Eye (tissue), 1 donor: ENCODE data around the gene SV2B.
"Not testable (repeated sequence)": the region's sequence is repeated elsewhere in the genome, so short reads cannot be mapped to it uniquely, and the experiment has no call there.

Experiments
- DNase-seq: peaks from one replicate; pipeline ENCODE4 v3.0.0-alpha.2; 2015

The SV2B gene, protein sequence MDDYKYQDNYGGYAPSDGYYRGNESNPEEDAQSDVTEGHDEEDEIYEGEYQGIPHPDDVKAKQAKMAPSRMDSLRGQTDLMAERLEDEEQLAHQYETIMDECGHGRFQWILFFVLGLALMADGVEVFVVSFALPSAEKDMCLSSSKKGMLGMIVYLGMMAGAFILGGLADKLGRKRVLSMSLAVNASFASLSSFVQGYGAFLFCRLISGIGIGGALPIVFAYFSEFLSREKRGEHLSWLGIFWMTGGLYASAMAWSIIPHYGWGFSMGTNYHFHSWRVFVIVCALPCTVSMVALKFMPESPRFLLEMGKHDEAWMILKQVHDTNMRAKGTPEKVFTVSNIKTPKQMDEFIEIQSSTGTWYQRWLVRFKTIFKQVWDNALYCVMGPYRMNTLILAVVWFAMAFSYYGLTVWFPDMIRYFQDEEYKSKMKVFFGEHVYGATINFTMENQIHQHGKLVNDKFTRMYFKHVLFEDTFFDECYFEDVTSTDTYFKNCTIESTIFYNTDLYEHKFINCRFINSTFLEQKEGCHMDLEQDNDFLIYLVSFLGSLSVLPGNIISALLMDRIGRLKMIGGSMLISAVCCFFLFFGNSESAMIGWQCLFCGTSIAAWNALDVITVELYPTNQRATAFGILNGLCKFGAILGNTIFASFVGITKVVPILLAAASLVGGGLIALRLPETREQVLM

DNA sequence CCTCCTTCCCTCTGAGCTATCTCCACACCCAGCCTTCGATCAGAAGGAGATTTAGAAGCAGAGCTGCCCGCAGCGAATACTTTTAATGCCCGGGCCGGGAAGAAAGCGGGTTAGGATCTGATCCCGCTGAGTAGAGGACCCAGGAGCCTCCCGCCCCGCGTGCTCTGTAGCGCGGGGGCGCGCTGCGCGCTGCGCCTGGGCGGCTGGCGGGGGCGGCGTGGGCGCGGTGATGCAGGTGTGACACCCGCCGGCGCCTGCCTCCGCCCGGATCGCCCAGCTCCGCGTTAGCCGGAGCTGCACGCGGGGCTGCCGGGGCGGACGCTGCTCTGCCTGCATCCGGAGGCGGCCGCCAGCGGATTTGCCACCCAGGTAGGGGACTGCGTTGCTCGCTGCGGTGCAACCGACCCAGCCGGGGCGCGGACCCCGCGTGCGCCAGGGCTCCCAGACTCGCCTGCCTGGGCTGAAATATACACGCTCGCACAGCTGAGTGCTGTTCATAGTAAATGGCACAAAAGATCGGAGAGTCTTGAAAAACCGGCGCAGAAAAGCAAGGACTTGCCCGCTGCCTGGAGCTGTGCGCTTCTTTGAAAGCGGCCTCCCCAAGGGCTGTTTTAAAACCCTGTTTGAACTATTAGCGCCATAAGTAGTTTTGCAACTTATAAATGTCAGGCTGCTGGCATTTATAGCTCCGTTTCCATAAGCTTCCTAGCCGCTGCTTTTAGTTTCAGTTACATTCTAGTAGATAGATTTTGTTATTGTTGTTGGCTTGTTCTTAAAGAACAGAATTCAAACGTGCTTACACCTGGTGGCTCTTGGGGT, at the start of gene SV2B:
Gene SV2B (plus strand): TSS at position 263 of the 819 bp plus-strand sequence. CDS start 126,007 bp downstream, outside the sequence.
- DNase-seq, result peak; percentile 77

DNA sequence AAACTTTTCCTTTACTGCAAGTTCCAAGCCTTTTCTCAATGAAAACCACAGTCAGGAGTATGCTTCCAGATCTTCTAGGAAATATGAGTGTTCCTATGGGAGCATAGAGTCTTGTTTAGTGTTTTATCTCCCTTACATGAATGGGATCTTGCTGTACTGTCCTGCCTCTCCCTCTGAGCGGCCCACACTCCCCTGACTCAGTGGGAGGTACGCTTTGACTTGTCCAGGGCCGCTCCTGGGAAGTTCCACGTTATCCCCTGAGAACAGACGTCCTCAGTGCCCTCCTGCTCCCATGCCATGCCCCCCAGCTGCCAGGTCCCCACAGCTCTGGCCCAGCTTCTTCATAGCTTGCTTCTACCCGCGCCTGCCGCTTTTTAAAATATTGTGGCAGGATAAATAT, 48.8 kb upstream of the SV2B start:
- DNase-seq, result no peak

DNA sequence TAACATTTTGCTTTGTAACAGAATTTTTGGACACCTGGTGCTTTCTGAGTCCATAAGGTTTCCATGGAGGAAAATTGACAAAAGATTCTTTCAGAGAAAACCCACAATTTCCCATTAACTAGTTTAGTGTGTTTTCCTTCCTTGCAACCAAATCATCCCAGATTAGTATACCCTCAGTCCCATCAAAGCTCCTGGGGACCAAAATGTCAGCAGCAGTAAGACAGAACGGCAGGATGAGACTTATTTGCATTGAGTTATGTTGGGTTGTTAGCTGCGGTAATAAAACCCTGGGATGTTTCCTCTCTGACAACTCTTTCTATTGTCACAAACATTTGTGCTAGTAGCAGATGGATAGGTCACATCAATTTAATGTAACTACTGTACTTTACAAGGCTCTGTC, 45.2 kb upstream of the SV2B start:
- DNase-seq, result no peak

DNA sequence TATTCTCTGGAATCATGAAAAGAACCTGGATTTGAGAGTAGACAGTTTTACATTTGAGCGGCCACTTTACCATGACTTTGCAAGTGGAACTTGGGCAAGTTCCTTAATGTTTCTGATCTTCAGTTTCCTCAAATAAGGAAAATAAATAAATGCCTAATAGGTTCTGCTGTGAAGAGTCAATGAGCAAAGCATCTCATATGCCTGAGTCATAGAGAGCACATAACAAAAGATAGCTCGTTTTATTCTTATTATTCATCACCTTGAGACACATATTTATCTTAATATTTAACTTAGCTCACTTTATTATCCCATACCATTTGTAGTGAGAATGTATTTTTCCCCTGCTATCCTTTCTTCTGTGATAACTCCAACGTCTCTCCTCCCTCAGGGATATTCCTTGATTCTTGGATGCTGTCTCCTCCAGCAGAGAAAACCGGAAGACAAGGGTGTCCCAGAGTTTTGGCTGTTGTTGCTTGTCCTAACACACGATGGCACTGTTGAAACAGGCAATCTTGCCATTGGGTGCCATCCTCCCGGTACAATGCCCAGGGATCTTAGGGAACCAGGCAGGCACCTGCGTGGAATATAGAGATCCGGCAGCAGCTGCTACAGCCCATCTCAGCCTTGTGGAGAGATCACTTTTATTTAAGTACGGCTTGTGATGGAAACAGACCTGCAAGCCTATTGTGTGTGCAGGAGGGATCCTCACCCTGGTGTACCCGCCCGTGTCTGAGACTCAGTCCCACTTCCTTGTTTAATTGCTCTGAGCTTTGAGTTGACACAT, 44.3 kb upstream of the SV2B start:
- peak; percentile 92 for DNase-seq

DNA sequence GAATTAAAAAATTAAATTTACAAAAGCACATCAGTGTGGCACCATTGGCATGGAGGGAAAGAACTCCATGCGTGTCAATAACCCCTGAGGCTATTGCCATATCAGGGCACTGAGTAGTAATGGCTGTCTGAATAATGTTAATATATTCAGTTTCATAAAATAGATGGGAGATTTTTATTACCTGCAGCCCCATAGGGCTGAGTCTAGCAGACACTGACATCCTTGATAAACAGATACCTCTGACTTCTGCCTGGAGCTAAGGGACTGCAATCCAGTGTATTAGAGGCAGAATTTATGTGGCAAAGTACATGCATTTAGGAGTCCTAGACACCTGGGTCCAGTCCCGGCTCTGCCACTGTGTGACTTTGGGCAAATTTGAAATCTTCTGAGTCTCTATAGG, 38.8 kb upstream of the SV2B start:
- peak; percentile 4 for DNase-seq

DNA sequence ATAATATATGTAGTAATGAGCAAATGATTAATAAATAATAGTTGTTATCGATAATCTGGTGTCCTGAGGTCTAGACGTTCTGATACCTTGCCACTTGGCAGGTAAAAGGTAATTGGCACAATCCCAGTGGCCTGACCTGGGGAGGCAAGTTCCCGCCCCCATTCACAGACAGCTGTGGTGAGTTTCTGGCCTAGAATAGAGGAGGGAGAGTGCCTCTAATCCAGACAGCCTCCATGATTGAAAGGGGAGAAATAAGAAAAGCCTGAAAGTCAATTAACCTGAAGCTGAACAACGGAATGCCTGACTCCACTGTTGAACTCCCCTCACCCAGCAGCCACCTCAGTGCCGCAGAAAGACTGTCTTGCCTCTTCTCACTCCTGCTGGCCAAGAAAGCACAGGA, 38.1 kb upstream of the SV2B start:
- DNase-seq, result no peak

DNA sequence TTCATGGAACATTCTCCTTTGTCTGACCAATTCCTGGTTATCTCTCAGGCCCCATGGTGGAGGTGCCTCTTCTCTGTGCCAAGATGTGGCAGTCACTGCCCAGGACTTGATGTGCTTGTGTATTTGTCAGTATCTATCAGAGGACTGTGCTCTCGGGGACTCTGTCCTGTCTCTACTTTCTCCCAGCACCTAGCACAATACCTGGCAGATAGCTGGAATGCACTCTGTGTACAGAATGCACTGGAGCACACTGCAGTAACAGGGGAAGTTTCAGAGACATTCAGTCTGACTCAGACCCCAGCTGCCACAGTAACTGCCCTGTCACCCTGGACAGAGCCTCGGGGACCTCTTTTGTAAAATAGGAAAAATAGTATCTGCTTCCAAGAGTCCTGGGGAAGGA, 34.6 kb upstream of the SV2B start:
- DNase-seq, result no peak

DNA sequence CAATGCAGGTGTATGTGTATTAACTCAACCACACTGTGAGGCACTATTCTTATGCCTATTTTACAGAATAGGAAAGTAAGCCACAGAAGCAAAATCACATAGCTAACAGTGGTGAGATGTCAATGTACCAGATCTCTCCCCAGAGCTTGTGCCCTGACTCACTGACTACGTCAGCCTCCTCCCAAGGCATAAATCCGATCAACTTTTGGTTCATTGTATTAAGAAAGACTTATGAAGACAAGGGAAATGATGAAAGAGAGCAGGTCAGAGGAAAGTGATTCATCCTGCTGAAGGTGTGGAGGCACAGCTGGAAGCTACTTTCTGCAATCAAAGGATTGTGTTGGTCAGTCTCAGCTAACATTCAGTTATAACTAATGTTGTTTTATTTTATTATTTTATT, 33.0 kb upstream of the SV2B start:
- no peak for DNase-seq

DNA sequence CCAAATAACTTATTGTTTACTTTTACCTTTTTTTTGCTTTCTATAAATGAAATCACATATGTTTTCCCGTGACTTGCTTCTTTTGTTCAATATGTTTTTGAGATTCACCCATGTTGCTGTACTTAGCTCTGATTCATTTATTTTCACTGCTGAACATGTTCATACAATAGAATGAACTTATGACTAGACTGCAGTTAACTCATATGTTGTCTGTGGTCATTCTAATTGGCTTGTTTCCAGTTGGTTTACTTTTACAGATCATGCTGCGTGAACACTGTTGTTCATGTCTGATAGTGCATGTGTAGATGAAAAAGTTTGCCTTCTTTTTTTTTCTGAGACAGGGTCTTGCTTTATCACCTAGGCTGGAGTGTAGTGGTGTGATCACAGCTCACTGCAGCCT, 31.6 kb upstream of the SV2B start:
- no peak for DNase-seq

DNA sequence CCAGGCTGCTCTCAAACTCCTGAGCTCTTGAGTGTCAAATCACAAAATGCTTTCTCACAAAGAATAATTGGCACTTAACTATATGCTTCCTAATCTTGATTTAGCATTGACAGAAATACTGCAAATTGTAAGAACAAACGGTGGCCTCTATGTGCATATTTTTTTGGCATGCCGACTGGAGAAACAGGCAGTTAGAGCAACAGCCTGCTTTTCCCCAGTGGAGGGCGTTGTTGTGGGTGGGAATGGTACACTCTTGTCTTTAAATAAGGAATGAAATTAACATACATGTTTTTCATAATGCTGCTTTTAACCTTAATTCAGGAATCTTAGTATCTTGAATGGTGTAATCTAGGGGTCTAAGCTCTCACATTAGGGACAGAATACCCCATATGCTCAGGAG, 31.1 kb upstream of the SV2B start:
- DNase-seq, result no peak

DNA sequence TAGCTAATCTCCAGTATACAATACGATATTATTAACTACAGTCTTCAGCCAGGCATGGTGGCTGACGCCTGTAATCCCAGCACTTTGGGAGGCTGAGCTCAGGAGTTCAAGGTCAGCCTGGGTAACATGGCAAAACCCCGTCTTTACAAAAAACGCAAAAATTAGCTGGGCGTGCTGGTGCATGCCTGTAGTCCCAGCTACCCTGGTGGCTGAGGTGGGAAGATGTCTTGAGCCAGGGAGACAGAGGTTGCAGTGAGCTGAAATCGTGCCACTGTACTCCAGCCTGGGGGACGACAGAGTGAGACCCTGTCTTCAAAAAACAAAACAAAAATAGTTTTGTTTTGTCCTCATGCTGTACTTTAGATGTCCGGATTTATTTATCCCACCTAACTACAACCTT, 29.2 kb upstream of the SV2B start:
- DNase-seq, result no peak

DNA sequence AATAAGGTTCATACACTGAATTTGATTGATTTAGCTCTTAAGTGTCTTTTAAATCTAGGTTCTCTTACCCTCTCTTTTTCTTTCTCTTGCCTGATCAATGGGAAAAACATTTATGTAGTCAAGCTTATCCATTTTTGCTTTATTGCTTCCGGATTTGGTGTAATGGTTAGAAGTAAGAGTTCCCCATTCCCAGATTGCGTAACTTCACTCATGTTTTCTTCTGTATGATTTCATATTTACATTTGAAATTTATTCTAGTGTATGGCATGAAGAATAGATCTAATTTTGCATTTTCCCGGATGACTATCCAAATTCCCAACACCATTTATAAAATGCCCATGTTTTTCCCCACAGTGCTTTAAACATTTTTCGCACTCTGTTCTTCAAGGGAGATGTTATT, 27.9 kb upstream of the SV2B start:
- no peak for DNase-seq

DNA sequence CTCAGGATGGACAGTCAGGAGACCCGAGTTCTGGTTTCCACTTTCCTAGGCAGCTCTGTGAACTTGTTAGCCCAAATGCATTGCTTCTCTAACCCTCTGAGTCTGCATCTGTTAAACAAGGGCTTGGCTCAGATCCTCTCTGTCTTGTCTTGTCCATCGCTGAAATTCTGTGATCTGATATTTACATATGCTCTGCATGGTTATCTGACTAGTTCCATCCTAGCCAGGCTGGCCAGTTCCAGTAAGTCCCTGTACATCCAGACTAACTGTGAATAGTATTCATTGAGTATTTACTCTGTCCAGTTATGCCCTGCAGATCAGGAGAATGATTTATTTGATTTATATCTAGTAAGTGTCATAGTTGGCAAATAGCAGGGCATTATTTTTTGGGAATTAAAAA, 27.0 kb upstream of the SV2B start:
- no peak for DNase-seq

DNA sequence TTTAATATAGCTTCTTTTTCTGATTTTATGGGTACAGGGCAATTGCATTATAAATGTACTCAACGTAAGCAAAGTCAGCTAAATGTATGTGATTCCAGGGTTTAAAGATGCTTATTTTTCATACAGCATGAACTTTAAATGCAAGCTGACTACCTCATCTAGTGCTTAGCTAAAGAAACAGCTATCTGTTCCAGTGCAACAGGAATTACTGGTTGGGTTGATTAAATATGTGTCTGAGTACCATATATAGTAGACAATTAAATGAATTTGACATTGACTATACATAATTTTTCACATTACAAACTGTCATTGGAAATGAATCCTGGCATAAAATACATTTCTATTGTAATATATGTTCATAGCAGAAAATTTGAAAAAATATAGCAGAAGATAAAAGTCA, 26.3 kb upstream of the SV2B start:
- DNase-seq, result no peak

DNA sequence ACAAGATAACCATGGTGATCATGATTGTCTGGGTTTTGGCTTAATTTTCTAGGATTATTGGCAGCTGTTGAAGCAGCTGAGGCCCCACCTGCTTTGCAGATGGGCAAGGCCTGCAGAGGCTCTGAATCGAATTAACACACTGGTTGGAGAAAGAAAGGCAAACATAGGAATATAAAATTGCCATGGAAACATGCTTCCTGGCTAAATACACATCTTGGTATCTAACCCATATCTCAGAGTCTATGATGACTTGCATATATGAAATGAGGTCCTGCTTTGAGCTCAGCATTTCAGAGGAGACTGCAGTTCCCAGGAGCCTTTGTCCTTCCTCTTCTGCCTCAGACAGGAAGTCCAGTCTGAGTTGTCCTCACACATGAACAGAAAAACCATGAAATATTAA, 24.3 kb upstream of the SV2B start:
- peak; percentile 78 for DNase-seq

DNA sequence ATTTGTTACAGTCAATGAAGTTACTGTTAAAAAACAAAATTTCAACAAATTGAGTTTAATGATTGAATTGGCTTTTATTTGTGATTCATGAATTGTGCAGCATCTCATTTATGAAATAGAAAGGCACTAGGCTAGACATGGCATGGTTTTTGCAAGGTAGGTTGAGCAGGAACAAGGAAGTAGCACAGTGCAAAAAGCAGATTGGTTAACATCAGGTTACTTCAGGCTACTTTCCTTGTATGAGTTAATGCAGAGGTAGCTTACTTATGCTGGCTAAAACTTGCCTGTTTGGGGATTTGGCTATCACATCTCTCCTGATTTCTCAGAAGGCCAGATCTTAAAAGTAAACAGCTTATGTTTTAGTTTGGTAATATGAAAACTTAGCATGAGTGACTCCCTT, 23.0 kb upstream of the SV2B start:
- DNase-seq, result no peak

DNA sequence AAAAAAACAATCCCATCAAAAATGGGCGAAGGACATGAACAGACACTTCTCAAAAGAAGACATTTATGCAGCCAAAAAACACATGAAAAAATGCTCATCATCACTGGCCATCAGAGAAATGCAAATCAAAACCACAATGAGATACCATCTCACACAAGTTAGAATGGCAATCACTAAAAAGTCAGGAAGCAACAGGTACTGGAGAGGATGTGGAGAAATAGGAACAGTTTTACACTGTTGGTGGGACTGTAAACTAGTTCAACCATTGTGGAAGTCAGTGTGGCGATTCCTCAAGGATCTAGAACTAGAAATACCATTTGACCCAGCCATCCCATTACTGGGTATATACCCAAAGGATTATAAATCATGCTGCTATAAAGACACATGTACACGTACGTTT, 6.2 kb upstream of the SV2B start:
- DNase-seq, result not testable (repeated sequence)

DNA sequence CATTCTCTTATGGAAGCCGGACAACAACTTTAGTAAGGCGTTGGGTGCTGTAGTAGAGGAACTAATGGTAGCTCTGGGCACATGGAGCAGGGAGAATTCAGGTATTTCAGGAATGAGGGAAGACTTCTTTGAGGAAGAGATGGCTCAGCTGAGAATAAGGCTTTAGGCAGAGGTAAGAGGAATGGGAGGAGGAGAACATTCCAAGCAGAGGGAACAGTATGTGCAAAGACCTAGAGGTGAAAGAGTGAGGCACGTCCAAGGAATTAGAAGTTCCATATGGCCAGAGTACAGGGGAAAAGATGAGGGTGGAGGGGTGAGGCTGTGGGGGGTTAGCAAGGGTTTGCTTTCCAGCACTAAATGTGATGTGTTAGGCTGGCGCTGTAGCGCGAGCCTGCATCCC, 1.6 kb upstream of the SV2B start:
- no peak for DNase-seq

DNA sequence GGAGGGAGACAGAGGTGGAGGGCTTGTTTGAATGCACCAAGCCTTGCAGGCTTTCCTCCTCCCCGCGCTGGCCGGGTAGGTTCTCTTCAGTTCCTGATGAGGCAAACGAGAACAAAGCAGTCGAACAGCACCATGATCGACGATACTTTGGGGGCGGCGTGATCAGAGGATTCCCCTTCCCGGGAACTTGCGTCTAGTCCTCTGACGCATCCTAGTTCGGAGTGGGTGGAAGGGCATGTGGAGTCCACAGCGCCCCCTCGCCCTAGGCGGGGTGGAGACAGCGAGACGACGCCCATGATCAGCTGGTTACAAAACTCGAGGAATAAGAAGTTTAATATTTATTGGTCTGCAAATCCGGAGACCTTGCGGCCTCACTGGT, 452 bp upstream of the SV2B start:
- DNase-seq, result no peak

DNA sequence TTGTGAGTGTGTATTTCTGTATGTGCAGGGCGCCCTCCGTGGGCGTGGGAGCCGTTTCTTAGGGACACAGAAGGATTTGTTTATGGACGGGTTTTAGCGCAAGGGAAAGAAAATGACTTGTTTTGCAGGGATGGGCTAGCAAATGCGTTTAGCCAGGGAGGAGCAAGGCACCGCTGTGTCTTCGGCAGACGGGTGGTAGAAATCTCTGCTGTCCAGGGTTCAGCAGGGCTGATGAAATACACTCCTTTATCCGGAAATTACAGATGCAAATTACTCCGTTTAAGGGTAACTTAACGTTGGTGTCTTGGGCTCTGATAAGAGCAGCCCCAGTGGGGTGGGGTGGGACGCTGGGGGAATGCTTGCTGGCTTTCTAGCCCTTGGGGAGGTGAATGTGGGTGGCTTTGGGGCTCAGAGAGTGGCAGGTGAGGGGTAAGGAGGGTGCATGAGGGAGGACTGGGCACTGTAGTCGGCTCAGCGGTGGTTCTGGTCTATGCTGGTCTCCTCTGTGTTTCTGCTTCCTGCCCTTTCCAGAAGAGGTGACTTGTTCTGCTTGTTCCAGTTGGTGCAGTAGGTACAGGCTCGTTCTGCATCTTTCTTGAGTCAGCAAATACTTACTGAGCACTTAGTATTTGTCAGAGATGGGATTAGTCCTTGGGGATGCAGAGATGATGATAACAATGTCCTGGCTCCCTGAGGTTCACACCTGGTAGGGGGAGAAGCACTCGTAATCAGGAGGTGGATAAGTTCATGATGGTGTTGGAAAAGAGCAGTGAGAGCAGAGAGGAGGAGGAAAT, 954 bp downstream of the SV2B start:
- DNase-seq, result peak; percentile 48

DNA sequence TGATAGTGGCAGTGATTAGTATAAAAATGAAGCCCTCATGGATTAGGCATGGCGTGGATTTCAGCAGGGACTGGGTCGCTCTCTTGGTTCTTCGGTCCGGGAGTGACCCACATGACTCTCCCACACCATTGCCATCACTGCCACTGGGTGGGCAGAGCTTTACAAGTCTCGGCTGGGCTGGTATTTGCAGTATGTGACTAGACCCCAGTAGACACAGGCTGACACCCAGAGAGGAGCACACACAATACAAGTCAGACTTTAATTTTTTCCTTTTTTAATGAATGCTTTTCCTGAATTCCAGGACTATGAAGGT, 1.5 kb downstream of the SV2B start:
- no peak for DNase-seq
